Activated CD8-positive, alpha-beta T cell treated with anti-CD3 and anti-CD28 coated beads for 36 hours (primary cell): ENCODE data around the gene PRDM16. TPM values are rescaled to one million over a fixed set of nuclear protein-coding genes. Genes with fewer than 3 reads are reported as not detected.

Experiments
- ATAC-seq: fragments of 200-7000 bp; cut with Tn5 transposase; one replicate; pipeline ENCODE4 v1.10.0; 2021; ENCODE audit warnings: mild to moderate bottlenecking, moderate library complexity
- CTCF ChIA-PET: fragments of 350-600 bp; sonication (Branson Sonifier 250); formaldehyde crosslinking; loops from one replicate; lab custom pipeline; 2021; ENCODE audit warnings: antibody characterized with exemption; lab: Charles Lee
- POLR2A ChIA-PET: fragments of 350-600 bp; sonication (Branson Sonifier 250); formaldehyde crosslinking; loops from one replicate; lab custom pipeline; 2021; ENCODE audit warnings: antibody characterized with exemption; lab: Charles Lee
- DNase-seq: peaks from one replicate; pipeline ENCODE4 v3.0.0-alpha.2; 2020
- H3K27ac Mint-ChIP-seq: one replicate; pipeline ENCODE4 v1.8.0; 2021; ENCODE audit warnings: mild to moderate bottlenecking, mixed read lengths
- H3K27me3 Mint-ChIP-seq: one replicate; pipeline ENCODE4 v1.8.0; 2021; ENCODE audit warnings: mixed read lengths
- H3K36me3 Mint-ChIP-seq: one replicate; pipeline ENCODE4 v1.8.0; 2021; ENCODE audit warnings: low read depth, mixed read lengths
- H3K4me1 Mint-ChIP-seq: one replicate; pipeline ENCODE4 v1.8.0; 2021; ENCODE audit warnings: low read depth, mixed read lengths
- H3K4me3 Mint-ChIP-seq: one replicate; pipeline ENCODE4 v1.8.0; 2021; ENCODE audit warnings: mild to moderate bottlenecking, moderate library complexity, mixed read lengths
- H3K9me3 Mint-ChIP-seq: one replicate; pipeline ENCODE4 v1.8.0; 2021; ENCODE audit warnings: mixed read lengths
- CTCF ChIP-seq: fragments of 200-600 bp; IDR thresholded peaks from one replicate; pipeline ENCODE4 v1.8.0; 2022; ENCODE audit warnings: antibody characterized with exemption, mild to moderate bottlenecking
- intact Hi-C: fragments of 100-400 bp; cut with micrococcal nuclease; formaldehyde crosslinking; loops from one replicate; pipeline ENCODE4 v1.10.0; 2022
- total RNA-seq, 2 experiments: library from RNA; stranded (reverse); gene quantifications; one replicate each; pipeline ENCODE4 v1.2.3, GENCODE V29; 2021

Gene PRDM16
- total RNA-seq, 2 experiments from 2014 or later = 0.29 to 0.49 TPM

- ChIA-PET POLR2A (no interaction called here), CTCF (no interaction called here)
- H3K36me3 Mint-ChIP-seq = no peaks in the 10 kb centered on the region
- ATAC-seq = no peak
- intact Hi-C loops = no loop called here
- peaks cover 6% of the 10 kb centered on the region for H3K27me3 Mint-ChIP-seq
- no peak overlapping the region for H3K27ac Mint-ChIP-seq
- H3K4me3 Mint-ChIP-seq = no peak overlapping the region
- H3K4me1 Mint-ChIP-seq = no peaks in the 10 kb centered on the region
- no peak for DNase-seq
- no peak for TF ChIP-seq CTCF
- H3K9me3 Mint-ChIP-seq = no peaks in the 10 kb centered on the region
Observed at GRCh38 chr1:3166206-3166918, 97.4 kb downstream of the PRDM16 start.

GRCh38 chr1:3167255-3167654 lies 98.3 kb downstream of the PRDM16 start:
- Mint-ChIP-seq H3K27me3 (peaks cover 10% of the 10 kb centered on the region), H3K4me1 (no peaks in the 10 kb centered on the region), H3K9me3 (no peaks in the 10 kb centered on the region), H3K36me3 (no peaks in the 10 kb centered on the region), H3K27ac (no peak overlapping the region), H3K4me3 (no peak overlapping the region)
- intact Hi-C loops = no loop called here
- ATAC-seq (no peak), DNase-seq (no peak)
- POLR2A ChIA-PET = no interaction called here
- CTCF ChIA-PET = no interaction called here
- no peak for TF ChIP-seq CTCF

- intact Hi-C loops = no loop called here
- DNase-seq (no peak), ATAC-seq (no peak)
- Mint-ChIP-seq H3K4me1 (no peaks in the 10 kb centered on the region), H3K27ac (no peak overlapping the region), H3K4me3 (no peak overlapping the region), H3K9me3 (no peaks in the 10 kb centered on the region), H3K27me3 (peaks cover 19% of the 10 kb centered on the region), H3K36me3 (no peaks in the 10 kb centered on the region)
- TF ChIP-seq CTCF = no peak
- ChIA-PET POLR2A (no interaction called here), CTCF (no interaction called here)
Observed at GRCh38 chr1:3168678-3169077, 99.7 kb downstream of the PRDM16 start.

- Mint-ChIP-seq H3K27ac (no peak overlapping the region), H3K27me3 (peaks cover 25% of the 10 kb centered on the region), H3K4me1 (no peaks in the 10 kb centered on the region), H3K4me3 (no peak overlapping the region), H3K9me3 (no peaks in the 10 kb centered on the region), H3K36me3 (no peaks in the 10 kb centered on the region)
- POLR2A ChIA-PET = no interaction called here
- intact Hi-C loops = no loop called here
- ATAC-seq (no peak), DNase-seq (no peak)
- no peak for TF ChIP-seq CTCF
- CTCF ChIA-PET = no interaction called here
Observed at GRCh38 chr1:3169665-3170356, 100.8 kb downstream of the PRDM16 start.
